K562 treated with DMSO at 1 percent for 4 hours (cell line): ENCODE measurements around the gene DBT. TPM values are rescaled to one million over a fixed set of nuclear protein-coding genes. Genes with fewer than 3 reads are reported as not detected.

Experiments
- total RNA-seq: library from RNA; unstranded; fragments of 300-600 nt; gene quantifications from 2 replicates; pipeline ENCODE4 v1.2.3, GENCODE V29; 2022; ENCODE audit not compliant: insufficient read depth

The DBT gene
- 1.4 and 2.4 TPM in 2 replicates for total RNA-seq

DNA sequence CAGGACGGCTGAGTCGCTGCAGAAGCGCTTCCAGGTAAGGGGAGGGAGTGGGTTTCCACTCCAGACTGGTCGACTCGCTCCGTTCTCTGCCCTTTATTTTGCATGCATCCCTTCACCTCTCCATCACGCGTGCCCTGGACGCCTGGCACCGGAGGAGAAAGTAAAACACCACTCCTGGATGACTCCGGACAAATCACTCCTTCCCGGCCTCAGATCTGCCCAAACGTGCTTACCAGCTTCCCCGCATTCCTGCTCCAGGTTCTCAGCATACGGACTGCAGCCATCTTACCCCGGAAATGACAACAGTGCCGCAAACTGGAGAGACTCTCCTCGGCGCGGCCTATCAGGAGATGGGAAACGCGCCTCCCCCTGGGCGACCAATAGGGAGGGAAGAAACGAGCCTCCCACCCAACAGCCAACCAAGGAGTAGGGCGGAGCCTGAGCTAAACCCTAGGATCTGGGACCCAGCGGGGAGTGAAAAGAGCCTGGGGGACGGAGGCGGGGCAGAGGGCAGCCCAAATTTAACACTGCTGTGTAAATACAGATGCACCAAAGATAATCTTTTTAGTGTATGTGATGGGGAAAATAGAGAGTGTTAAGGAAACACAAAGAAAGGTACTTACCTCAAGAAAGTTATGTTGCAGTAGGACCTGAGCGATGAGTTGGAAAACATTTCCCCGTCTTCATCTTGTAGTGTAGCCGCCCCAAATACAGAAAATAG is at the start of gene DBT:
DBT (minus strand) TSS at position 298 of the 721 bp plus-strand sequence; CDS start at position 284, 14 bp downstream.

DNA sequence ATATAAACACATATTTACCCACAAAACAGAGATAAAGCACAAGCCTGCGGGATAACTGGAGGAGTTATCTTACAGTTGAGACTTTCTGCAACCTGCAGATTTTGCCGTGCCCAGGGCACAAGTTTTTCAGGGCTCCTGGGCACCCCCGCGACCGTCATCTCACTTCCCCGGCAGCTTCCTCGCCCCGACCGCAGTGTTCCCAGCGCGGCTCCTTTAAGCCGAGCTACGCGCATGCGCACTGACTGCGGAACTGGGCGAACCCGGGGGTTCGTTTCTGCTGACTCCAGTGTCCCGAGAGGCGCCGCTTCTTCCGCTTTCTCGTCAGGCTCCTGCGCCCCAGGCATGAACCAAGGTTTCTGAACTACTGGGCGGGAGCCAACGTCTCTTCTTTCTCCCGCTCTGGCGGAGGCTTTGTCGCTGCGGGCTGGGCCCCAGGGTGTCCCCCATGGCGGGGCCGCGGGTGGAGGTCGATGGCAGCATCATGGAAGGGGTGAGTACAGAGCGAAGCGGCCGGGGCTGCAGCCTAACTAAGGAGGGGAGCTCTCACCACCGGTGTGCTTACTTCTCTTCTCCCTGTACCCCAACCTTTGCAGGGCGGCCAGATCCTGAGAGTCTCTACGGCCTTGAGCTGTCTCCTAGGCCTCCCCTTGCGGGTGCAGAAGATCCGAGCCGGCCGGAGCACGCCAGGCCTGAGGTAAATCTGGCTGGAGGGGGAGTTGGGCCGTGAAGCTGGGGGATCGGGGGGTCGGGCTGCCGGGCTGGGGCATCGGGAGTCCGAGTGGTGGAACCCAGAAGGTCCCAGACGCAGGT is 16.5 kb upstream of the DBT start, which contains the start of gene RTCA:
RTCA (plus strand) TSS at position 286 of the 810 bp plus-strand sequence; CDS start at position 446, 160 bp downstream.

DNA sequence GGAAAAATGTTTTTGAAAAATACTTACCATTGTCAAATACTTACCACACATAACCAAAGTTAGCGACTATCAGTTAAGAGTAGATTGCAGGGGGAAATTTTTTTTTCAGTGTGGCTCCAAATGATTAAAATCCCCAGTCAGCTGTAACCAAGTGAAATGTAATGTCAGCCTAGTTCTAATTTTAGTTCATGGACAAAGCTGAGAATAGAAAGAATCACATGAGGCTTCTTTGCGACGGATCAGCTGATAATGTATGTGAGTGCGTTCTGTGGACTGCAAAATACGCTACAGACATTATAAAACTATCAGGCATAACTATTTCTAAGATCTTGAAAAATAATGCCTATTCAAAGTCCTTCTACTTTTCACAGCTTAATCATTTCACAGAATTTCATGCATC is 71.5 kb downstream of the DBT start, which contains the start of gene LRRC39:
LRRC39 (minus strand) TSS at position 166 of the 400 bp plus-strand sequence. CDS start 9,740 bp downstream, outside the sequence.

Other genes with a start within 250 kb of the DBT start
- 5.5 and 7.3 TPM in 2 replicates for gene SASS6, start 116.9 kb downstream of the DBT start, total RNA-seq
- gene TRMT13, start 116.7 kb downstream of the DBT start, total RNA-seq: 4.2 and 6.4 TPM in 2 replicates
- gene LRRC39, start 71.6 kb downstream of the DBT start, total RNA-seq: 1.8 and 2.2 TPM in 2 replicates
- 26.5 and 32.8 TPM in 2 replicates for gene RTCA, start 16.4 kb upstream of the DBT start, total RNA-seq
- 16.5 and 19.1 TPM in 2 replicates for gene CDC14A, start 102.7 kb upstream of the DBT start, total RNA-seq